NCI-H2196 treated with DMSO at 0.1 percent for 48 hours (cell line): ENCODE results near the gene NPIPB13.
"Not testable (repeated sequence)": the region's sequence is repeated elsewhere in the genome, so short reads cannot be mapped to it uniquely, and the experiment has no call there.

Source experiments
- DNase-seq: peaks from one replicate; lab custom pipeline; 2025; ENCODE audit not compliant: unreplicated experiment; lab: John Stamatoyannopoulos, UW

Gene NPIPB13

DNA sequence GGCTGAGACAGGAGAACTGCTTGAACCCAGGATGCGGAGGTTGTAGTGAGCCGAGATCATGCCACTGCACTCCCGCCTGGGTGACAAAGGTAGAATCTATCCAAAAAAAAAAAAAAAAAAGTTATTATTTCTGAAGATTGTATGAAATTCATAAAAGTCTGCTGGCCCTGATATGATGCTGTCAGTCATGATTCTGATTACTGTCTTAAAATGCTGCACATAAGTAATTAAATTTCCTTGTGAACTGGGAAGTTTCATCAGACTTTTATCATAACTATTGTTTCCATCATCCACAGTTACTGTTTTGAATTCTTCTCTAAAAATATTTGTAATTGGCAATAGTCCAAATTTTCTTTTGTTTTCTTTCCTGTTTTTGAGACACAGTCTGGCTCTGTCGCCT, at the start of gene NPIPB13:
TSS of gene NPIPB13 (minus strand) at position 101 of the 400 bp plus-strand sequence. CDS start 2,906 bp downstream, outside the sequence.
- not testable (repeated sequence) for DNase-seq

DNA sequence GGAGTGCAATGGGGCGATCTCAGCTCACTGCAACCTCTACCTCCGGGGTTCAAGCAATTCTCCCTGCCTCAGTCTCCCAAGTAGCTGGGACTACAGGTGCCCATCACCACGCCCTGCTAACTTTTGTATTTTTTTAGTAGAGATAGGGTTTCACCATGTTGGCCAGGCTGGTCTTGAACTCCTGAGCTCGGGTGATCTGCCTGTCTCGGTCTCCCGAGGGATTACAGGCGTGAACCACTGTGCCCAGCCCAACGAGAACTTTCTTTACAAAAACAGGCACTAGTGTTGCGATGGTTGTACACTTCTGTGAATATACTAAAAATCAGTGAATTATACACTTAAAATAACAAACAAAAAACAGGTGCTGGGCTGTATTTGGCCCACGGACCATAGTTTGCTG, 34.1 kb upstream of the NPIPB13 start:
- not testable (repeated sequence) for DNase-seq

DNA sequence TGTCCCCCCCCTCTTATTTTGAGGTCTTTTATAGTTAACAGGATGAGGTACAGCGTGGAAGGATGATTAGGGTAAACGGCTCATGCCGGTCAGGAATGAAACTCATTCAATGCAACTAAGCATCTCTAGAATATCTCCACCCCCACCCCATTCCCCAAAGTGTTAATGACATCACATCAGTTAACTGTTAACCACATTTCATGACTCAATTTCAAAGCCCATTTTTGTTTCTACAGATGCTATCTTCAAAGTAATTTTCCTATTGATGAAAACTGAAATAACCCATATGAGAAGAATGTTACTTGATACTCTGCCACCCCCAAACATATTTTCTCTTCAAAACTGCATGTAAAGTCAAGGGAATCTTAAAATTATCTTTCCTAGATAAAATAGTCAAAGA, 30.2 kb upstream of the NPIPB13 start:
- DNase-seq, result not testable (repeated sequence)

DNA sequence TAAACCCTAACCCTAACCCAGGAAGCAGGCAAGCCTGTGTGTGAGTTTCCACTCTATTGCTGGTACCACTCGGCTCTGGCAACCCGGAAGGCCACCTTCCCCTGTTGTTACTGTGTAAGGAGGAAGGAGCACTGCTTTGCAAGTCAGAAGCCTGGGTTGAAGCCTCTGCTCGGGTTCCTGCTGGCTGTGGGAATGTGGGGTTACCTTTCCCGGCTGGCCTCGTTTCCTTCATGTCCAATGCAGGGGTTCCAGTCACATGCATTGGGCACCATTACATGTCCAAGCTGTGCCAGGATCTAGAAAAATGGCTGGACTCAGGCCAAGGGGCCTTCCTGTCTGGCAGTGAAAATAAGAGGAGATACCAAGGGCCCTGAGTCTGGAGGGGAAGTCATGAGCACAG, 31.2 kb downstream of the NPIPB13 start:
- not testable (repeated sequence) for DNase-seq

DNA sequence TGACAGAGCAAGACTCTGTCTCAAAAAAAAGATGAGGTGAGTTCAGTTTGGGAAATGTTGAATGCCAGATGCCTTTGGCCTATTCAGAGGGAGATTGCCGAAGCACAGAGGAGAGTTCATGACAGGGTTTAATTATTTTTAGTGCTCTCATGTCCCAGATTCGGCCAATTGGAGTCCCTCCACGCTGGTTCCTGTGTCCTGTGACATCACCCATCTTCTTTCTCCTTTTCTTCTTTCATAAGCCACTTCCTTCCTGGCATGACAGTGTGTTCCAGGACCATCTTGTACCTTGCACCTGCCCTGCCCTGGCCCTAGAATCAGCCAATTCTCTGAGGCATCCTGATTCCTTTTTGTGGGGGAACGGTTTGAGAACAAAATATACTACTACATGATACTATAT, 36.9 kb downstream of the NPIPB13 start:
- not testable (repeated sequence) for DNase-seq

DNA sequence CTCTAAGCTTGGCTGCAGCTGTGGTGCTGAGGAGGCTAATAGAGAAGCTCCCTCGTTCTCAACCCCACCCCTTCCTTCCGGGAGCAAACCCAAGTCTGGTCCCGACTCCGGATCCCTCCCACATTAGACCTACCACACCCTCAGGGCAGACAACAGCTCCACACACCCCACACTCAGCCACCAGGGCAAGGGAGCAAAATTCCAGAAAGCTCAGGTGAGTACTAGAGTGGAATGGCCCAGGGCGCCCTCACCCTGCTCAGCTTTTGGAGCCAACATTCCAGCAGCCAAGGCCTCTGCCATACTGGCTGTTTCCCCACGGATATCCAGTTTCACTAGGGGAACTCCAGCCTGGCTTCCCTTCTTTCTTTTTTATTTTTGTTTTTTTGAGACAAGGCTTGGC, 39.2 kb downstream of the NPIPB13 start:
- DNase-seq, result not testable (repeated sequence)

DNA sequence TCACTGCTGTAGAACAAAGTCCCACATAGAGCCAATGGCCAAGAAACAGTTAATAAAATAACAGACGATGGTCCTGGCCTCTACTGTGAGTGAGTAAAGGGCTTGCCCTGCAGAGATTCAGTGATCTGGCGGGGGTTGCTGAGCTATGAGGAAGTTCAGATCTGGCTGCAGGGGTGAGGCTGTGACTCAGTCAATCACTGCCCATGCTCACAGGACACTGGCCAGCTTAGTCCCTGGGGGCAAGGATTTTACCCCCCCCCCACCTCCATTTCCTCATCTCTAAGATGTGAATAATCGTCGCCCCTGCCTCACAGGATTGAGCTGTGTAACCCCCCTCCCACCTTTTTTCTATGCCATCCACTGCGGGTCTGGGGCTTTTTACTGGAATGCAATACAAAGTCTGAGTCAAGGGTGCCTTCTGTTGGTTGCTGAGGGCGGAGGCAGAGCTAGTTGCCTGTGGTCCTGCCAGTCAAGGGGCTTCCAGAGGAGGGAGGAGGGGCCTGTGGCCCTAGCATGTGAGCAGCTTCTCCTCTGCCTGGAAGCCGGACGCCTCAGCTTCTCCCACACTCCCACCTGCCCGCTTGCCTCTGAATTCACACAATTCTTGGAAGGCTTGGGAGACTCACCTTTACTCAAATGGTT, 41.1 kb downstream of the NPIPB13 start:
- not testable (repeated sequence) for DNase-seq

DNA sequence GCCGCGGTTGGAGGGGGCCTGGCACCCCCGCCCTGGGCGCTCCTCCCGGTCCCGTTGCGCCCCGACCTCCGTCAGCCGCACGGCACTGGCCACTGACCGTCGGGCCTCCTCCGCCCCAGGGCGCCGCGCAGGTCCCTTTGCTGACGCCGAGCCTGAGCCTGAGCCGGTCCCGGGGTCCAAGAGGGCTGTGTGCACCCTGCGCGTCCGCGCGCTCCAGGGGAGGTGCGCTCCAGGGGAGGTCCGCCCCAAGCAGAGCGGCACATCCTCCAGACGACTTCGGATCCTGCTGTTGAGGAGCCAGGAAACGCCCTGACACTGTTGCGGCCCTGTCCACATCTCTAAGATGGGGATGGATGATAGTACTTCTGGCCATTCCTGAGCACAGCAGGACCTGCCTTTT, 42.0 kb downstream of the NPIPB13 start:
- DNase-seq, result not testable (repeated sequence)

DNA sequence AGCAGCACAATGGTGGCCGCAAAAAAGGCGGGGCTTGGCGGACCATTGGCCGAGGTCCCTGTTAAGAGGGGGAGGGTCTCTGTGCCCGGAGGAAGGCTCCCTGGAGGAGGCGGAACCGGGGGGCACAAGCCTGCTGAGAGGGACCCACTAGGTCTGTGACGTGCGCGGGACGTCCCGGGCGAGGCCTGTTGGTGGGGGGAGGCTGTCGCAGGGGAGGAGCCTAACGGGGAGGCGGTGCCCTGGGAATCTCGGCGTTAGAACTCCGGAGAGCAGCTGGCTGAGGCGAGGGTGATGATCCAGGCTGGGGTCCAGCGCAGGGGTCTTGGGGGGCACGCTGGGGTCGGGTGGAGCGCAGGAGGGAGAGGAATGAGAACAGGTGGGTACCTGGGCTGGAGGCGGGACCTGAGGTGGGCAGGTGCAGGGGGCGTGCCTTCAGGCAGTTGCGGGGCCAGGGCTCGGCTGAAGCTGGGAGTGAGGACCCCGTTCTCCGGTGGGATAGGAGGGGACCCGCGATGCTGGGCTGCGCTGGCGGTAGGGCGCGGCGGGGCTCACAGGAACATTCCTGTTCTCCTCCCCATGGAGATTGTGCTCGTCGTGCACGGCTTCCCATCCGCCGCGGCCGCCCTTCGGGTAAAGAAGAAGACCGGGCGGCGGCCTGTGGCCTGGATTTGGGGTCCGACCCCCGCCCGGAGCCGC, 42.6 kb downstream of the NPIPB13 start:
- DNase-seq, result not testable (repeated sequence)

DNA sequence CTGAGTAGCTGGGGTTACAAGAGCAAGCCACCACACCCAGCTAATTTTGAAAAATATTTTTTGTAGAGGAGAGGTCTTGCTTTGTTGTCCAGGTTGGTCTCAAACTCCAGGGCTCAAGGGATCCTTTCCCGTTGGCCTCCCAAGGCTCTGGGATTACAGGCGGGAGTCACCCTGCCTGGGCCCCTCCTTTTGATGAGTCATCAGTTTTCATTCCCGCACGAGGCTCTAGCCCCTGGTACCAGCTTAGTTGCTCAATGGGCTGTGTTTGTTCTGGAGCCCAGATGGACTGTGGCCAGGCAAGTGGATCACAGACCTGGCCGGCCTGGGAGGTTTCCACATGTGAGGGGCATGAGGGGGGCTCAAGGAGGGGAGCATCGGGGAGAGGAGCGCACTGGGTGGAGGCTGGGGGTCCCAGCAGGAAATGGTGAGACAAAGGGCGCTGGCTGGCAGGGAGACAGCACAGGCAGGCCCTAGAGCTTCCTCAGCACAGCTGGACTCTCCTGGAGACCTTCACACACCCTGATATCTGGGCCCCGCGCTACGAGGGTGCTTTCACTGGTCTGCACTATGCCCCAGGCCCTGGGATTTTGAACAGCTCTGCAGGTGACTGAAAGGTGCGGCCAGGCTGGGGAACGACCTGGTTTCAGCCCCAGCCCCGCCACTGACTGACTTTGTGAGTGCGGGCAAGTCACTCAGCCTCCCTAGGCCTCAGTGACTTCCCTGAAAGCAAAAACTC, 48.5 kb downstream of the NPIPB13 start:
- DNase-seq, result not testable (repeated sequence)

DNA sequence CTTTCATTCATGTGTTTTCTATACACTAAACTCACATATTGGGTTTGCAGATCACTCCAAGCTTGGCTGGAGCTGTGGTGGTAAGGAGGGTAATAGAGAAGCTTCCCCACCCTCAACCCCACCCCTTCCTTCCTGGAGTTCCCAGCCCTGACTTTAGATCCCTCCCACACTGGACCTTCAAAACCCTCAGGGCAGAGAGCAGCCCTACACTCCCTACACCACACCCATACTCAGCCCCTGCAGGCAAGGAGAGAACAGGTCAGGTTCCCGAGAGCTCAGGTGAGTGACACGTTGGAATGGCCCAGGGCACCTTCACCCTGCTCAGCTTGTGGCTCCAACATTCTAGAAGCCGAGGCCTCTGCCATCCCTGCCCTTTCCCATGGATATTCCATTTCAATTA, 49.2 kb downstream of the NPIPB13 start, which contains the start of gene SULT1A3:
TSS of gene SULT1A3 (plus strand) at position 207 of the 400 bp plus-strand sequence. CDS start 1,474 bp downstream, outside the sequence.
- DNase-seq, result not testable (repeated sequence)
